Testis (tissue), 2 donors: ENCODE results near the gene MRPS14.

Source experiments
- POLR2A ChIP-seq: fragments of 450-650 bp; IDR thresholded peaks from one replicate; pipeline ENCODE4 v1.6.1; 2017; ENCODE audit warnings: antibody characterized with exemption, mild to moderate bottlenecking, moderate library complexity
- TF ChIP-seq, protein P1 (sequence below), 3 experiments: fragments of 450-650 bp in 2 of 3; fragments of 200-600 bp in 1 of 3; sonication (generic) in 1 of 3; IDR thresholded peaks; one replicate each; pipeline ENCODE4 v1.5.1; 2016 to 2019; ENCODE audit warnings: antibody characterized with exemption in 3 of 3, mild to moderate bottlenecking in 2 of 3, moderate library complexity in 1 of 3

GRCh38 chr1:175000697-175001187, 22.5 kb downstream of the MRPS14 start:
- no peak for TF ChIP-seq POLR2A
- TF ChIP-seq, protein P1, sequence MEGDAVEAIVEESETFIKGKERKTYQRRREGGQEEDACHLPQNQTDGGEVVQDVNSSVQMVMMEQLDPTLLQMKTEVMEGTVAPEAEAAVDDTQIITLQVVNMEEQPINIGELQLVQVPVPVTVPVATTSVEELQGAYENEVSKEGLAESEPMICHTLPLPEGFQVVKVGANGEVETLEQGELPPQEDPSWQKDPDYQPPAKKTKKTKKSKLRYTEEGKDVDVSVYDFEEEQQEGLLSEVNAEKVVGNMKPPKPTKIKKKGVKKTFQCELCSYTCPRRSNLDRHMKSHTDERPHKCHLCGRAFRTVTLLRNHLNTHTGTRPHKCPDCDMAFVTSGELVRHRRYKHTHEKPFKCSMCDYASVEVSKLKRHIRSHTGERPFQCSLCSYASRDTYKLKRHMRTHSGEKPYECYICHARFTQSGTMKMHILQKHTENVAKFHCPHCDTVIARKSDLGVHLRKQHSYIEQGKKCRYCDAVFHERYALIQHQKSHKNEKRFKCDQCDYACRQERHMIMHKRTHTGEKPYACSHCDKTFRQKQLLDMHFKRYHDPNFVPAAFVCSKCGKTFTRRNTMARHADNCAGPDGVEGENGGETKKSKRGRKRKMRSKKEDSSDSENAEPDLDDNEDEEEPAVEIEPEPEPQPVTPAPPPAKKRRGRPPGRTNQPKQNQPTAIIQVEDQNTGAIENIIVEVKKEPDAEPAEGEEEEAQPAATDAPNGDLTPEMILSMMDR (IDR thresholded peaks at IDR 0.05): no peak
